K562 treated with DMSO at 1 percent for 12 hours (cell line): Measurements from ENCODE around the gene STX1B. TPM values are rescaled to one million over a fixed set of nuclear protein-coding genes. Genes with fewer than 3 reads are reported as not detected.

Source experiments
- total RNA-seq: library from RNA; unstranded; fragments of 300-600 nt; gene quantifications from 2 replicates; pipeline ENCODE4 v1.2.3, GENCODE V29; 2022; ENCODE audit not compliant: insufficient read depth

STX1B gene
- total RNA-seq = 0.32 and 0.64 TPM in 2 replicates

DNA sequence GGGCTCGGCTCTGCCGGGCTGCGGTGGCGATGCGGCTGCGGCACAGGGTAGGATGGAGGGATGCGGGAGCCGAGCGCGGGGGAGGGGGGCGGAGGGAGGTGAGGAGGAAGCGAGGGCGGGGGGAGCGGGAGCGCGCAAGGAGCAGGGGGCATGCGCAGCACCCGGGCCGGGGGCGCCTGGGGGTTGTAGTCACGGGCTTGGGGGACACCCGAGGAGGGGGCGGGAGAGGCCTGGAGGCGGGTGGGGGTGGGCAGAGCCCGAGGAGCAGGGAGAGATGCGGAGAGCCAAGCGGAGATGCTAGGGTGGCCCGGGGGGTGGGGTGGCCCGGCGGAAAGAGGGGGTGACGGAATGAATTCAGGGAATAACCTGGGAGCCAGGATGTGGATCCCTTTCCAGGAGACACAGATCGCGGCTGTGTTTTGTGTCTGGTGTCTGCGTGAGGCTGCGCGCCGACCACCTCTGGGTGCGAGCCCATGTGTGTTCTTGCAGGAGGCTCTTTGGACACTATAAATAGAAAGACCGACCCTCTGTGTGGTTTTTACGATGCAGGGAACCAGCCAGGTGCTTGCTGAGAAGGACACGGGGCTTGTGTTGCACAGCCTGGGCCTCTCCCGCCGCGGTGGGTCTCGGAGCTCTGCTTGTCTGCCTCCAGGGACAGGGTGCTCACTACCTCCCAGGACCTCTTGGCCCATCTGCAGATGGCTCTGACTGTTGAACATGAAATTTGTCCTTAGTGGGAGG lies at the start of gene STX1B:
Gene STX1B (minus strand): TSS at position 54 of the 741 bp plus-strand sequence. CDS start 242 bp downstream, outside the sequence.

GRCh38 chr16:31032736-31033708 lies 22.6 kb upstream of the STX1B start, which contains the start of gene STX4:
Gene STX4, plus strand, starts transcription at chr16:31033558. Its CDS starts 248 bp downstream, at chr16:31033806.

DNA sequence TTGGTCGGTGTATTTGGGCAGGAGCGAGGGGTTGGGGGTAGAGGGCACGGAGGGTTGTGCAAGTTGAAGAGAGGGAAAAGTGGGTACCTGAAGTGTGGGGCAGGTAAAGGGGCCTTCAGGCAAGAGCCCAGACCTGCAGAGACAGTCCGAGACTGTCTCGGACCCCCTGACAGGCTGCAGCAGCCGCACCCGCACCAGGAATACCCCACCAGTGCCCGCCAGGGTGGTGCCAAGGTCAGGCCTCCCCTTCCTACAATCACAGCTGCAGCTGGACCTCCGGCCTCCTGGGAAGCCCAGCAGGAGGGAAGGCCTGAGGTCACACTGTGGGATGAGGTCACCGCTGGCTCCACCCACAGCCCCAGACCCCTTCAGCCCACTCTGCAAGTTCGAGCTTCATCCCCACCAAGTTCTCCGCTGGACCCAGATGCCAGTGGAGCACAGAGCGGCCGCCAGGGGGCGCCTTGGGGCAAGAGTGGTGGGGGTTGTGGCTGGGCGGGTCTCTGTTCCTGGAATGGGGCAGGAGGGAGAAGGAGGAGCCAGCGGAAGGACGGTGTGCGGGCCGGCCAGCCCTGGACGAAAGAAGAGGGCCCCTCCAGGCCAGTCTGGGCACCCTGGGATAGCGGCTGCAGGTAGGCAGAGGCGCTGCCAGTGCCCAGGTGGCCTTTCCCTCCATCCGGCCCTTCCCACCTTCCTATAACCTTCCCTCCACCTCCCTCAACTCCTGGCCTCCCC lies 25.6 kb downstream of the STX1B start, which contains the start of gene HSD3B7:
Gene HSD3B7 (plus strand): TSS at position 539 of the 732 bp plus-strand sequence. CDS start 452 bp downstream, outside the sequence.

DNA sequence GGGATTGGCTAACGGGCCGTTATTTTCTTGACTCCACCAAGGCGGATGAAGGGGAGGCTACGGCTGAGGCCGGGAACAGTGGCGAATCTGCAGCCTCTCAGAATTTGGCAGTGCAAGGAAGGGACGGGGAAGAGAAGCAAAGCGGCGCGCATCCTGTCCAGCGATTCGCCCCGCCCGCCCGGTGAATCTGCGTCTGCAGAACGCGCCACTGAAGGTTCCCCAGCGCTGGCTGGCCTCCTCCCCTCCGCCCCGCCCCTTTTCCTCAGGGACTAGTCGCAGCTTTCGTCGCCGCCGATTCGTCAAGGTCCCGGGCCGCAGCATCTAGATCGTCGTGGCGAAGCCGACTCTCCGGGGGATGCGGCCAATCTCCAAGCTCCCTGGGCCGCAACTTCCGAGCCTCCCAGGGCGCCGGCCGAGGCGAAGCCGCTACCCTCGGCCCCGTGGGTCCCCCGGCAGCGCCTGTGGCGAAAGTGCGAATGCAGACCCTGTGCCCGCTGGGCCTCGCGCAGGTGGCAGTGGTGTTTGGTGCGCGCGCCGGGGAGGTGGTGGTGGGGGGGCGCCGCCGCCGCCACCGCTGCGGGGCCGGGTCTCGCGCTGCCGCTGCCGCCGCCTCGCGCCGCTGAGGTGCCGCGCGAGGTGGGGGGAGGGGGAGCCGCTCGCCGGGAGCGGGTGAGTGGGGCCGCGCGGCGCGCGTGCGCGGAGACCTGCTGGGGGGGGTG lies 52.8 kb downstream of the STX1B start, which contains the start of gene SETD1A:
Gene SETD1A (plus strand): TSS at position 299 of the 719 bp plus-strand sequence. CDS start 978 bp downstream, outside the sequence.

GRCh38 chr16:30948667-30949649 lies 61.5 kb downstream of the STX1B start, which contains the start of gene ORAI3:
Gene ORAI3, plus strand, starts transcription at chr16:30949068. Its CDS starts 222 bp downstream, at chr16:30949290.

Other genes starting within 250 kb of the STX1B start
- gene CFAP119, start 248.6 kb downstream of the STX1B start, total RNA-seq = 7.9 and 8.0 TPM in 2 replicates
- 48.2 and 91.4 TPM in 2 replicates for gene RNF40, start 248.3 kb downstream of the STX1B start, total RNA-seq
- 5.3 and 16.0 TPM in 2 replicates for gene ZNF629, start 223.4 kb downstream of the STX1B start, total RNA-seq
- 34.7 and 37.0 TPM in 2 replicates for gene BCL7C, start 116.6 kb downstream of the STX1B start, total RNA-seq
- 2.3 and 4.4 TPM in 2 replicates for gene CTF1, start 114.0 kb downstream of the STX1B start, total RNA-seq
- 16.7 and 23.8 TPM in 2 replicates for gene FBXL19, start 87.1 kb downstream of the STX1B start, total RNA-seq
- 60.2 and 70.0 TPM in 2 replicates for gene ORAI3, start 61.6 kb downstream of the STX1B start, total RNA-seq
- gene SETD1A, start 52.9 kb downstream of the STX1B start, total RNA-seq = 9.2 and 21.8 TPM in 2 replicates
- 35.2 and 36.1 TPM in 2 replicates for gene HSD3B7, start 25.4 kb downstream of the STX1B start, total RNA-seq
- 34.6 and 51.0 TPM in 2 replicates for gene STX4, start 22.9 kb upstream of the STX1B start, total RNA-seq
- gene ZNF668, start 63.6 kb upstream of the STX1B start, total RNA-seq = 11.3 and 15.1 TPM in 2 replicates
- 4.9 and 20.4 TPM in 2 replicates for gene ZNF646, start 63.8 kb upstream of the STX1B start, total RNA-seq
- 0.90 and 4.8 TPM in 2 replicates for gene PRSS53, start 78.3 kb upstream of the STX1B start, total RNA-seq
- 174 and 195 TPM in 2 replicates for gene VKORC1, start 84.2 kb upstream of the STX1B start, total RNA-seq
- 33.9 and 40.7 TPM in 2 replicates for gene BCKDK, start 97.7 kb upstream of the STX1B start, total RNA-seq
- gene KAT8, start 107.0 kb upstream of the STX1B start, total RNA-seq = 63.8 and 95.3 TPM in 2 replicates
- 53.9 and 61.4 TPM in 2 replicates for gene PRSS8, start 125.1 kb upstream of the STX1B start, total RNA-seq
- 1.3 and 3.2 TPM in 2 replicates for gene PRSS36, start 139.4 kb upstream of the STX1B start, total RNA-seq
- 164 and 238 TPM in 2 replicates for gene FUS, start 169.5 kb upstream of the STX1B start, total RNA-seq
- 66.1 and 82.3 TPM in 2 replicates for gene PYCARD, start 192.1 kb upstream of the STX1B start, total RNA-seq
- gene TRIM72, start 203.5 kb upstream of the STX1B start, total RNA-seq = not detected in 2 replicates
- not detected in 2 replicates for gene PYDC1, start 206.5 kb upstream of the STX1B start, total RNA-seq
- 1.9 and 5.0 TPM in 2 replicates for gene ITGAM, start 249.3 kb upstream of the STX1B start, total RNA-seq